HepG2 (cell line): Measurements from ENCODE around the gene COMT. TPM values are rescaled to one million over a fixed set of nuclear protein-coding genes. Genes with fewer than 3 reads are reported as not detected.

Experiments
- HIVEP1 ChIP-seq: sonication (generic); formaldehyde crosslinking; IDR thresholded peaks from 2 replicates; pipeline ENCODE4 v1.4.0; 2020; ENCODE audit warnings: mild to moderate bottlenecking, missing genetic modification reagents
- KLF13 ChIP-seq: sonication (generic); formaldehyde crosslinking; IDR thresholded peaks from 2 replicates; pipeline ENCODE4 v1.4.0; 2020; ENCODE audit warnings: mild to moderate bottlenecking, missing genetic modification reagents
- KLF16 ChIP-seq, 2 experiments: sonication (generic) in 1 of 2; formaldehyde crosslinking in 1 of 2; IDR thresholded peaks; 2 replicates each; pipeline versions ENCODE4 v1.6.1 to v1.8.0; 2016 to 2023; ENCODE audit warnings: missing genetic modification reagents in 2 of 2, missing compliant biosample characterization in 1 of 2
- NFE2L2 ChIP-seq: fragments of 150-350 bp; IDR thresholded peaks from 2 replicates; pipeline ENCODE4 v1.6.1; 2014; ENCODE audit warnings: low read length
- PAX8 ChIP-seq: sonication (generic); formaldehyde crosslinking; IDR thresholded peaks from 2 replicates; pipeline ENCODE4 v1.8.0; 2022; ENCODE audit warnings: mild to moderate bottlenecking, missing genetic modification reagents, borderline replicate concordance
- POLR2A ChIP-seq, 2 experiments: IDR thresholded peaks; 2 replicates each; pipeline ENCODE4 v1.6.1; 2011; ENCODE audit warnings: low read depth in 2 of 2, low read length in 2 of 2, mild to moderate bottlenecking in 1 of 2, moderate library complexity in 1 of 2; ENCODE audit not compliant: insufficient read depth in 1 of 2
- SMC3 ChIP-seq: IDR thresholded peaks from 2 replicates; pipeline ENCODE4 v1.6.1; 2011; ENCODE audit warnings: low read length, improper control_type of control experiment
- ZNF274 ChIP-seq: sonication (generic); formaldehyde crosslinking; IDR thresholded peaks from 2 replicates; pipeline ENCODE4 v1.5.1; 2020; ENCODE audit warnings: mild to moderate bottlenecking, missing genetic modification reagents
- ZNF800 ChIP-seq: sonication (generic); formaldehyde crosslinking; IDR thresholded peaks from 2 replicates; pipeline ENCODE4 v1.4.0; 2020; ENCODE audit warnings: missing genetic modification reagents
- ZNF841 ChIP-seq: sonication (generic); formaldehyde crosslinking; IDR thresholded peaks from 2 replicates; pipeline ENCODE4 v1.8.1; 2023; ENCODE audit warnings: missing genetic modification reagents, borderline replicate concordance
- polyA plus RNA-seq, 8 experiments: library from polyadenylated mRNA; depleted of rRNA in 3 of 8; stranded (reverse) in 7 of 8; unstranded in 1 of 8; fragments of >200 nt; fragmentation: Illumina TruSeq in 4 of 8; extraction: Trizol in 4 of 8; gene quantifications; 2 replicates each; pipeline versions ENCODE4 v1.2.1 to v1.2.3, GENCODE V29; 2011 to 2016; ENCODE audit warnings: low read depth in 4 of 8, missing spikeins in 1 of 8, mixed read lengths in 1 of 8; ENCODE audit not compliant: insufficient read depth in 1 of 8
- total RNA-seq, 5 experiments: library from RNA; depleted of rRNA; stranded (reverse); fragments of >200 nt; fragmentation: Illumina TruSeq; extraction: Trizol; gene quantifications; 2 replicates each; pipeline ENCODE4 v1.2.3, GENCODE V29; 2016; ENCODE audit warnings: low read depth in 1 of 5
- TF ChIP-seq, protein P1 (sequence below): fragments of 450-650 bp; IDR thresholded peaks from 2 replicates; pipeline ENCODE4 v1.6.1; 2017; ENCODE audit warnings: mild to moderate bottlenecking
- TF ChIP-seq, protein P2 (sequence below): sonication (generic); formaldehyde crosslinking; IDR thresholded peaks from 2 replicates; pipeline ENCODE4 v1.8.0; 2022; ENCODE audit warnings: mild to moderate bottlenecking, missing genetic modification reagents; ENCODE audit not compliant: insufficient replicate concordance
- TF ChIP-seq, protein P3 (sequence below): IDR thresholded peaks from 2 replicates; pipeline ENCODE4 v1.6.1; 2016; ENCODE audit warnings: missing compliant biosample characterization, missing genetic modification reagents, borderline replicate concordance
- TF ChIP-seq, protein P4 (sequence below): sonication (generic); formaldehyde crosslinking; IDR thresholded peaks from 2 replicates; pipeline ENCODE4 v1.4.0; 2020; ENCODE audit warnings: missing genetic modification reagents, borderline replicate concordance
- TF ChIP-seq, protein P5 (sequence below): sonication (generic); formaldehyde crosslinking; IDR thresholded peaks from 2 replicates; pipeline ENCODE4 v1.5.0; 2020; ENCODE audit warnings: missing genetic modification reagents, mild to moderate bottlenecking, borderline replicate concordance

Gene COMT
- total and polyA plus RNA-seq, 2 of the 13 experiments (the other 11 are each of a cell fraction or from before 2014, with no cell fraction given) = 156 to 162 TPM

- TF ChIP-seq, protein P1, sequence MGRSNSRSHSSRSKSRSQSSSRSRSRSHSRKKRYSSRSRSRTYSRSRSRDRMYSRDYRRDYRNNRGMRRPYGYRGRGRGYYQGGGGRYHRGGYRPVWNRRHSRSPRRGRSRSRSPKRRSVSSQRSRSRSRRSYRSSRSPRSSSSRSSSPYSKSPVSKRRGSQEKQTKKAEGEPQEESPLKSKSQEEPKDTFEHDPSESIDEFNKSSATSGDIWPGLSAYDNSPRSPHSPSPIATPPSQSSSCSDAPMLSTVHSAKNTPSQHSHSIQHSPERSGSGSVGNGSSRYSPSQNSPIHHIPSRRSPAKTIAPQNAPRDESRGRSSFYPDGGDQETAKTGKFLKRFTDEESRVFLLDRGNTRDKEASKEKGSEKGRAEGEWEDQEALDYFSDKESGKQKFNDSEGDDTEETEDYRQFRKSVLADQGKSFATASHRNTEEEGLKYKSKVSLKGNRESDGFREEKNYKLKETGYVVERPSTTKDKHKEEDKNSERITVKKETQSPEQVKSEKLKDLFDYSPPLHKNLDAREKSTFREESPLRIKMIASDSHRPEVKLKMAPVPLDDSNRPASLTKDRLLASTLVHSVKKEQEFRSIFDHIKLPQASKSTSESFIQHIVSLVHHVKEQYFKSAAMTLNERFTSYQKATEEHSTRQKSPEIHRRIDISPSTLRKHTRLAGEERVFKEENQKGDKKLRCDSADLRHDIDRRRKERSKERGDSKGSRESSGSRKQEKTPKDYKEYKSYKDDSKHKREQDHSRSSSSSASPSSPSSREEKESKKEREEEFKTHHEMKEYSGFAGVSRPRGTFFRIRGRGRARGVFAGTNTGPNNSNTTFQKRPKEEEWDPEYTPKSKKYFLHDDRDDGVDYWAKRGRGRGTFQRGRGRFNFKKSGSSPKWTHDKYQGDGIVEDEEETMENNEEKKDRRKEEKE = no peak
- TF ChIP-seq, protein P2, sequence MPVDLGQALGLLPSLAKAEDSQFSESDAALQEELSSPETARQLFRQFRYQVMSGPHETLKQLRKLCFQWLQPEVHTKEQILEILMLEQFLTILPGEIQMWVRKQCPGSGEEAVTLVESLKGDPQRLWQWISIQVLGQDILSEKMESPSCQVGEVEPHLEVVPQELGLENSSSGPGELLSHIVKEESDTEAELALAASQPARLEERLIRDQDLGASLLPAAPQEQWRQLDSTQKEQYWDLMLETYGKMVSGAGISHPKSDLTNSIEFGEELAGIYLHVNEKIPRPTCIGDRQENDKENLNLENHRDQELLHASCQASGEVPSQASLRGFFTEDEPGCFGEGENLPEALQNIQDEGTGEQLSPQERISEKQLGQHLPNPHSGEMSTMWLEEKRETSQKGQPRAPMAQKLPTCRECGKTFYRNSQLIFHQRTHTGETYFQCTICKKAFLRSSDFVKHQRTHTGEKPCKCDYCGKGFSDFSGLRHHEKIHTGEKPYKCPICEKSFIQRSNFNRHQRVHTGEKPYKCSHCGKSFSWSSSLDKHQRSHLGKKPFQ (CRISPR knock-in tag) = no peak
- TF ChIP-seq HIVEP1 (CRISPR knock-in tag) = no peak; the same call in 1 of the 2 replicates
- no peak for TF ChIP-seq ZNF800 (CRISPR knock-in tag)
- TF ChIP-seq, protein P3, sequence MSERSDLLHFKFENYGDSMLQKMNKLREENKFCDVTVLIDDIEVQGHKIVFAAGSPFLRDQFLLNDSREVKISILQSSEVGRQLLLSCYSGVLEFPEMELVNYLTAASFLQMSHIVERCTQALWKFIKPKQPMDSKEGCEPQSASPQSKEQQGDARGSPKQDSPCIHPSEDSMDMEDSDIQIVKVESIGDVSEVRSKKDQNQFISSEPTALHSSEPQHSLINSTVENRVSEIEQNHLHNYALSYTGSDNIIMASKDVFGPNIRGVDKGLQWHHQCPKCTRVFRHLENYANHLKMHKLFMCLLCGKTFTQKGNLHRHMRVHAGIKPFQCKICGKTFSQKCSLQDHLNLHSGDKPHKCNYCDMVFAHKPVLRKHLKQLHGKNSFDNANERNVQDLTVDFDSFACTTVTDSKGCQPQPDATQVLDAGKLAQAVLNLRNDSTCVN = no peak
- TF ChIP-seq PAX8 = no peak
- TF ChIP-seq, protein P4, sequence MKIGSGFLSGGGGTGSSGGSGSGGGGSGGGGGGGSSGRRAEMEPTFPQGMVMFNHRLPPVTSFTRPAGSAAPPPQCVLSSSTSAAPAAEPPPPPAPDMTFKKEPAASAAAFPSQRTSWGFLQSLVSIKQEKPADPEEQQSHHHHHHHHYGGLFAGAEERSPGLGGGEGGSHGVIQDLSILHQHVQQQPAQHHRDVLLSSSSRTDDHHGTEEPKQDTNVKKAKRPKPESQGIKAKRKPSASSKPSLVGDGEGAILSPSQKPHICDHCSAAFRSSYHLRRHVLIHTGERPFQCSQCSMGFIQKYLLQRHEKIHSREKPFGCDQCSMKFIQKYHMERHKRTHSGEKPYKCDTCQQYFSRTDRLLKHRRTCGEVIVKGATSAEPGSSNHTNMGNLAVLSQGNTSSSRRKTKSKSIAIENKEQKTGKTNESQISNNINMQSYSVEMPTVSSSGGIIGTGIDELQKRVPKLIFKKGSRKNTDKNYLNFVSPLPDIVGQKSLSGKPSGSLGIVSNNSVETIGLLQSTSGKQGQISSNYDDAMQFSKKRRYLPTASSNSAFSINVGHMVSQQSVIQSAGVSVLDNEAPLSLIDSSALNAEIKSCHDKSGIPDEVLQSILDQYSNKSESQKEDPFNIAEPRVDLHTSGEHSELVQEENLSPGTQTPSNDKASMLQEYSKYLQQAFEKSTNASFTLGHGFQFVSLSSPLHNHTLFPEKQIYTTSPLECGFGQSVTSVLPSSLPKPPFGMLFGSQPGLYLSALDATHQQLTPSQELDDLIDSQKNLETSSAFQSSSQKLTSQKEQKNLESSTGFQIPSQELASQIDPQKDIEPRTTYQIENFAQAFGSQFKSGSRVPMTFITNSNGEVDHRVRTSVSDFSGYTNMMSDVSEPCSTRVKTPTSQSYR (CRISPR knock-in tag) = no peak
- no peak for TF ChIP-seq SMC3
- no peak for TF ChIP-seq ZNF841 (CRISPR knock-in tag)
- TF ChIP-seq POLR2A (IDR thresholded peaks at IDR 0.05; ENCODE audit: insufficient read depth in 1 of 2, low read depth in 2 of 2, low read length in 2 of 2) = peak; percentile 28 to 67; a peak in 3 of 4 replicates
- no peak for TF ChIP-seq NFE2L2
- TF ChIP-seq ZNF274 (CRISPR knock-in tag) = peak; percentile 34; the same call in 1 of the 2 replicates
- 0 out of 4 replicates have a peak, but pooled peaks of 1 of the 2 experiments have one; percentile 30 for TF ChIP-seq KLF16 (CRISPR knock-in tag; IDR thresholded peaks at IDR 0.05)
- TF ChIP-seq KLF13 (CRISPR knock-in tag) = no peak
- TF ChIP-seq, protein P5, sequence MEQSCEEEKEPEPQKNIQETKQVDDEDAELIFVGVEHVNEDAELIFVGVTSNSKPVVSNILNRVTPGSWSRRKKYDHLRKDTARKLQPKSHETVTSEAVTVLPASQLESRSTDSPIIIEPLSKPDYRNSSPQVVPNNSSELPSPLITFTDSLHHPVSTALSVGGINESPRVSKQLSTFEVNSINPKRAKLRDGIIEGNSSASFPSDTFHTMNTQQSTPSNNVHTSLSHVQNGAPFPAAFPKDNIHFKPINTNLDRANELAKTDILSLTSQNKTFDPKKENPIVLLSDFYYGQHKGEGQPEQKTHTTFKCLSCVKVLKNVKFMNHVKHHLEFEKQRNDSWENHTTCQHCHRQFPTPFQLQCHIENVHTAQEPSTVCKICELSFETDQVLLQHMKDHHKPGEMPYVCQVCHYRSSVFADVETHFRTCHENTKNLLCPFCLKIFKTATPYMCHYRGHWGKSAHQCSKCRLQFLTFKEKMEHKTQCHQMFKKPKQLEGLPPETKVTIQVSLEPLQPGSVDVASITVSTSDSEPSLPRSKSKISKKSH (CRISPR knock-in tag) = no peak; the same call in 1 of the 2 replicates
Observed at GRCh38 chr22:19962246-19962908, 20.8 kb downstream of the COMT start (continued).
